HepG2 (cell line): Measurements from ENCODE around the gene LYST. TPM values are rescaled to one million over a fixed set of nuclear protein-coding genes. Genes with fewer than 3 reads are reported as not detected.

ENCODE experiments used
- AFF4 ChIP-seq: sonication (generic); formaldehyde crosslinking; IDR thresholded peaks from 2 replicates; pipeline ENCODE4 v1.4.0; 2020; ENCODE audit warnings: missing genetic modification reagents
- FOXJ3 ChIP-seq: sonication (generic); formaldehyde crosslinking; IDR thresholded peaks from 2 replicates; pipeline ENCODE4 v1.4.0; 2020; ENCODE audit warnings: missing genetic modification reagents, mild to moderate bottlenecking, borderline replicate concordance
- FOXO4 ChIP-seq: sonication (generic); formaldehyde crosslinking; conservative IDR thresholded peaks from 2 replicates; pipeline ENCODE4 v1.8.1; 2023; ENCODE audit warnings: missing genetic modification reagents
- GABPB1 ChIP-seq: IDR thresholded peaks from 2 replicates; pipeline ENCODE4 v1.6.1; 2016; ENCODE audit warnings: mild to moderate bottlenecking, missing genetic modification reagents, moderate library complexity, missing compliant biosample characterization
- IRF2 ChIP-seq: IDR thresholded peaks from 2 replicates; pipeline ENCODE4 v1.6.1; 2018; ENCODE audit warnings: missing genetic modification reagents, missing compliant biosample characterization
- NFE2L2 ChIP-seq: fragments of 150-350 bp; IDR thresholded peaks from 2 replicates; pipeline ENCODE4 v1.6.1; 2014; ENCODE audit warnings: low read length
- SCMH1 ChIP-seq: sonication (generic); formaldehyde crosslinking; IDR thresholded peaks from 2 replicates; pipeline ENCODE4 v1.9.0; 2021; ENCODE audit warnings: missing genetic modification reagents, mild to moderate bottlenecking, borderline replicate concordance
- SMAD9 ChIP-seq: sonication (generic); formaldehyde crosslinking; IDR thresholded peaks from 2 replicates; pipeline ENCODE4 v1.5.1; 2020; ENCODE audit warnings: mild to moderate bottlenecking, missing genetic modification reagents
- TOPORS ChIP-seq: sonication (generic); formaldehyde crosslinking; IDR thresholded peaks from 2 replicates; pipeline ENCODE4 v1.8.0; 2023; ENCODE audit warnings: mild to moderate bottlenecking, missing genetic modification reagents
- ZBTB49 ChIP-seq: sonication (generic); formaldehyde crosslinking; IDR thresholded peaks from 2 replicates; pipeline ENCODE4 v1.4.0; 2020; ENCODE audit warnings: missing genetic modification reagents, borderline replicate concordance
- ZNF350 ChIP-seq: sonication (generic); formaldehyde crosslinking; IDR thresholded peaks from 2 replicates; pipeline ENCODE4 v1.4.0; 2020; ENCODE audit warnings: mild to moderate bottlenecking, low read depth, missing genetic modification reagents, borderline replicate concordance
- ZNF629 ChIP-seq: sonication (generic); formaldehyde crosslinking; conservative IDR thresholded peaks from 2 replicates; pipeline ENCODE4 v1.5.0; 2020; ENCODE audit warnings: missing genetic modification reagents
- ZNF891 ChIP-seq: sonication (generic); formaldehyde crosslinking; IDR thresholded peaks from 2 replicates; pipeline ENCODE4 v1.5.0; 2020; ENCODE audit warnings: mild to moderate bottlenecking, missing genetic modification reagents
- polyA plus RNA-seq, 8 experiments: library from polyadenylated mRNA; depleted of rRNA in 3 of 8; stranded (reverse) in 7 of 8; unstranded in 1 of 8; fragments of >200 nt; fragmentation: Illumina TruSeq in 4 of 8; extraction: Trizol in 4 of 8; gene quantifications; 2 replicates each; pipeline versions ENCODE4 v1.2.1 to v1.2.3, GENCODE V29; 2011 to 2016; ENCODE audit warnings: low read depth in 4 of 8, missing spikeins in 1 of 8, mixed read lengths in 1 of 8; ENCODE audit not compliant: insufficient read depth in 1 of 8
- total RNA-seq, 5 experiments: library from RNA; depleted of rRNA; stranded (reverse); fragments of >200 nt; fragmentation: Illumina TruSeq; extraction: Trizol; gene quantifications; 2 replicates each; pipeline ENCODE4 v1.2.3, GENCODE V29; 2016; ENCODE audit warnings: low read depth in 1 of 5
- TF ChIP-seq, protein P1 (sequence below), 2 experiments: IDR thresholded peaks; 2 replicates each; pipeline ENCODE4 v1.6.1; 2011 to 2012; ENCODE audit warnings: low read length in 2 of 2, borderline replicate concordance in 1 of 2, low read depth in 1 of 2, mild to moderate bottlenecking in 1 of 2, moderate library complexity in 1 of 2
- TF ChIP-seq, protein P2 (sequence below): IDR thresholded peaks from 2 replicates; pipeline ENCODE4 v1.6.1; 2018; ENCODE audit warnings: missing genetic modification reagents

The LYST gene
- total and polyA plus RNA-seq, 2 of the 13 experiments (the other 11 are each of a cell fraction or from before 2014, with no cell fraction given) = 0.91 to 2.5 TPM

DNA sequence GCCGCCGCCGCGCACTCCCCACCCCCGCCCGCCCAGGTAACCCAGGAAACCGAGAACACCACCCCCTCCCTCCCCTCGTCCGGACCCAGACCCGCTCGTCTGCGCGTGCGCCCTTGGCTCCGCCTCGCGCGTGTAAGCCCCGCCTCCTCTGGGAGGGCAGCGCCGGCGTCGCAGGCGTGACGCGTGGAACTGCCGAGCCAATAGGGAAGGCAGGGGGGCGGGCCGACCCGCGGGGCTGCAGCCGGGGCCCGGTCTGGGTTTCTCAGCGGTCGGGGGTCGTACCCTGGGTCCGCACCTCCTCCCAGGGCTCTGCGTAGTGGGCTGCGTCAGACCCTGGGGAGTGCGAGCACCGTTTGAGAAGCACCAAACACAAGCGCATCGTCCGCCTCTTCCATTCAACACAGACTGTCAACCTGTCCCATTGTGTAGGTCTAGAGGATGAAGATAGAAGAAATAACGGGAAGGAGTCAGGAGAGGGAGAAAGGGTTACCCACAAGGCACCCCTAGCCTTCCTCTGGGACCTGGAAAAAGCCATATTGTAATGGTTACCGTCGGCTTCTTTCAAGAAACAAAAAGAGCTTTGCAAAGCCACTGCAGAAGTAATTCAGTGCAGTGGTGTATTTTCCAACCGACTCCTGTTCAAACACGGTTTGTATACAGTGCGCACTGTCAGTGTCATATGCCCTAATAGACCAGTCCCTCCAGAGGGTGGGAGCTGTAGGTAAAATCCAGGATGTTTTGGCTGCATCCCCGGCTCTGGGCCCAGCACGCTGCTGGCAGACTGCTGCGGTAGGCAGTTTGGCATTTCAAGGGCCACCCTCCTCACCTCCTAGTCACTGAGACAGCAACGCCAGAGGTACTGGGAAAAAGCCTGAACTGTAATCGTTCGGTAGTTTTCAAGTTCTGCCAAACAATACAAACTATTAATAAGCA lies 473 bp upstream of the LYST start (continued):
- TF ChIP-seq, protein P1, sequence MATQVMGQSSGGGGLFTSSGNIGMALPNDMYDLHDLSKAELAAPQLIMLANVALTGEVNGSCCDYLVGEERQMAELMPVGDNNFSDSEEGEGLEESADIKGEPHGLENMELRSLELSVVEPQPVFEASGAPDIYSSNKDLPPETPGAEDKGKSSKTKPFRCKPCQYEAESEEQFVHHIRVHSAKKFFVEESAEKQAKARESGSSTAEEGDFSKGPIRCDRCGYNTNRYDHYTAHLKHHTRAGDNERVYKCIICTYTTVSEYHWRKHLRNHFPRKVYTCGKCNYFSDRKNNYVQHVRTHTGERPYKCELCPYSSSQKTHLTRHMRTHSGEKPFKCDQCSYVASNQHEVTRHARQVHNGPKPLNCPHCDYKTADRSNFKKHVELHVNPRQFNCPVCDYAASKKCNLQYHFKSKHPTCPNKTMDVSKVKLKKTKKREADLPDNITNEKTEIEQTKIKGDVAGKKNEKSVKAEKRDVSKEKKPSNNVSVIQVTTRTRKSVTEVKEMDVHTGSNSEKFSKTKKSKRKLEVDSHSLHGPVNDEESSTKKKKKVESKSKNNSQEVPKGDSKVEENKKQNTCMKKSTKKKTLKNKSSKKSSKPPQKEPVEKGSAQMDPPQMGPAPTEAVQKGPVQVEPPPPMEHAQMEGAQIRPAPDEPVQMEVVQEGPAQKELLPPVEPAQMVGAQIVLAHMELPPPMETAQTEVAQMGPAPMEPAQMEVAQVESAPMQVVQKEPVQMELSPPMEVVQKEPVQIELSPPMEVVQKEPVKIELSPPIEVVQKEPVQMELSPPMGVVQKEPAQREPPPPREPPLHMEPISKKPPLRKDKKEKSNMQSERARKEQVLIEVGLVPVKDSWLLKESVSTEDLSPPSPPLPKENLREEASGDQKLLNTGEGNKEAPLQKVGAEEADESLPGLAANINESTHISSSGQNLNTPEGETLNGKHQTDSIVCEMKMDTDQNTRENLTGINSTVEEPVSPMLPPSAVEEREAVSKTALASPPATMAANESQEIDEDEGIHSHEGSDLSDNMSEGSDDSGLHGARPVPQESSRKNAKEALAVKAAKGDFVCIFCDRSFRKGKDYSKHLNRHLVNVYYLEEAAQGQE (IDR thresholded peaks at IDR 0.05; ENCODE audit: borderline replicate concordance in 1 of 2, low read depth in 1 of 2, low read length in 2 of 2) = no peak
- TF ChIP-seq ZNF891 (CRISPR knock-in tag) (0 out of 2 replicates have a peak, but pooled peaks have one; percentile 17), TOPORS (CRISPR knock-in tag) (no peak), IRF2 (no peak; the same call in 1 of the 2 replicates), AFF4 (CRISPR knock-in tag) (no peak), SMAD9 (no peak), SCMH1 (CRISPR knock-in tag) (no peak), GABPB1 (CRISPR knock-in tag) (peak; percentile 74), ZBTB49 (CRISPR knock-in tag) (no peak), FOXJ3 (CRISPR knock-in tag) (no peak), ZNF629 (no peak), FOXO4 (CRISPR knock-in tag) (no peak), NFE2L2 (no peak), ZNF350 (CRISPR knock-in tag) (0 out of 2 replicates have a peak, but pooled peaks have one; percentile 45)
- TF ChIP-seq, protein P2, sequence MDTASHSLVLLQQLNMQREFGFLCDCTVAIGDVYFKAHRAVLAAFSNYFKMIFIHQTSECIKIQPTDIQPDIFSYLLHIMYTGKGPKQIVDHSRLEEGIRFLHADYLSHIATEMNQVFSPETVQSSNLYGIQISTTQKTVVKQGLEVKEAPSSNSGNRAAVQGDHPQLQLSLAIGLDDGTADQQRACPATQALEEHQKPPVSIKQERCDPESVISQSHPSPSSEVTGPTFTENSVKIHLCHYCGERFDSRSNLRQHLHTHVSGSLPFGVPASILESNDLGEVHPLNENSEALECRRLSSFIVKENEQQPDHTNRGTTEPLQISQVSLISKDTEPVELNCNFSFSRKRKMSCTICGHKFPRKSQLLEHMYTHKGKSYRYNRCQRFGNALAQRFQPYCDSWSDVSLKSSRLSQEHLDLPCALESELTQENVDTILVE (CRISPR knock-in tag) = no peak; the same call in 1 of the 2 replicates
